CD14-positive monocyte (primary cell): ENCODE measurements around the gene PIEZO1. TPM values are rescaled to one million over a fixed set of nuclear protein-coding genes. Genes with fewer than 3 reads are reported as not detected.

Source experiments
- DNase-seq, 3 donors: peaks; one replicate each; pipeline ENCODE4 v3.0.0-alpha.2; 2011 to 2022
- H2AFZ ChIP-seq: 2 replicates; pipeline ENCODE4 v1.6.0; 2012; ENCODE audit warnings: mild to moderate bottlenecking, low read depth, low read length, inconsistent platforms; ENCODE audit not compliant: insufficient read depth, poor library complexity, severe bottlenecking
- H3K27ac ChIP-seq, 2 donors: 1 replicate in 1 of 2; 2 replicates in 1 of 2; pipeline ENCODE4 v1.5.1; 2012 to 2013; ENCODE audit warnings: low read length in 2 of 2, control low read depth in 1 of 2, inconsistent platforms in 1 of 2, low read depth in 1 of 2, mild to moderate bottlenecking in 1 of 2
- H3K27me3 ChIP-seq, 2 donors: one replicate each; pipeline versions ENCODE4 v1.6.0 to v1.6.1; 2011 to 2013; ENCODE audit warnings: low read length in 2 of 2; ENCODE audit not compliant: control insufficient read depth in 2 of 2, insufficient read depth in 2 of 2
- H3K36me3 ChIP-seq, 2 donors: replicated peaks in 1 of 2; 1 replicate in 1 of 2; 2 replicates in 1 of 2; pipeline versions ENCODE4 v1.5.1 to v1.6.1; 2012 to 2013; ENCODE audit warnings: low read length in 2 of 2, control low read depth in 1 of 2, inconsistent platforms in 1 of 2, mild to moderate bottlenecking in 1 of 2; ENCODE audit not compliant: insufficient read depth in 2 of 2, control insufficient read depth in 1 of 2
- H3K4me1 ChIP-seq, 2 donors: 1 replicate in 1 of 2; 2 replicates in 1 of 2; pipeline versions ENCODE4 v1.5.1 to v1.6.1; 2012 to 2013; ENCODE audit warnings: low read length in 2 of 2, control low read depth in 1 of 2, inconsistent platforms in 1 of 2, mild to moderate bottlenecking in 1 of 2, moderate library complexity in 1 of 2; ENCODE audit not compliant: insufficient read depth in 2 of 2, control insufficient read depth in 1 of 2
- H3K4me2 ChIP-seq: replicated peaks from 2 replicates; pipeline ENCODE3; 2012; ENCODE audit warnings: low read length, moderate library complexity, mild to moderate bottlenecking; ENCODE audit not compliant: poor library complexity, severe bottlenecking; ENCODE audit errors: extremely low read depth
- H3K4me3 ChIP-seq, 3 experiments: fragments of 200-600 bp in 1 of 3; sonication (generic) in 1 of 3; replicated peaks in 1 of 3; 1 replicate in 2 of 3; 2 replicates in 1 of 3; pipeline ENCODE4 v1.5.1; 2011 to 2013; ENCODE audit warnings: low read length in 3 of 3, mild to moderate bottlenecking in 3 of 3, control low read depth in 2 of 3, low read depth in 2 of 3, inconsistent platforms in 1 of 3, moderate library complexity in 1 of 3
- H3K79me2 ChIP-seq: 2 replicates; pipeline ENCODE4 v1.6.0; 2012; ENCODE audit warnings: mild to moderate bottlenecking, control low read depth, inconsistent platforms, low read length, moderate library complexity; ENCODE audit not compliant: insufficient read depth
- H3K9ac ChIP-seq: 2 replicates; pipeline ENCODE4 v1.6.0; 2017; ENCODE audit warnings: low read length, mild to moderate bottlenecking; ENCODE audit not compliant: insufficient read depth, poor library complexity, severe bottlenecking
- H3K9me3 ChIP-seq, 2 donors: replicated peaks in 1 of 2; 1 replicate in 1 of 2; 2 replicates in 1 of 2; pipeline versions ENCODE4 v1.5.1 to v1.6.1; 2012 to 2013; ENCODE audit warnings: low read length in 2 of 2, control low read depth in 1 of 2; ENCODE audit not compliant: control insufficient read depth in 1 of 2, insufficient read depth in 1 of 2
- H4K20me1 ChIP-seq: 2 replicates; pipeline ENCODE4 v1.6.0; 2012; ENCODE audit warnings: mild to moderate bottlenecking, low read length, control low read depth, moderate library complexity; ENCODE audit not compliant: insufficient read depth
- H3K27ac Mint-ChIP-seq, 7 donors: one replicate each; pipeline ENCODE4 v1.8.0; 2020; ENCODE audit warnings: mild to moderate bottlenecking in 7 of 7, mixed read lengths in 7 of 7, moderate library complexity in 6 of 7, inconsistent platforms in 2 of 7
- H3K27me3 Mint-ChIP-seq, 3 donors: one replicate each; pipeline ENCODE4 v1.8.0; 2021 to 2022; ENCODE audit warnings: low read depth in 3 of 3, mild to moderate bottlenecking in 3 of 3, mixed read lengths in 3 of 3, moderate library complexity in 3 of 3, inconsistent platforms in 1 of 3
- H3K36me3 Mint-ChIP-seq, 2 donors: one replicate each; pipeline ENCODE4 v1.8.0; 2020; ENCODE audit warnings: mixed read lengths in 2 of 2, inconsistent platforms in 1 of 2, mild to moderate bottlenecking in 1 of 2
- H3K4me1 Mint-ChIP-seq: one replicate; pipeline ENCODE4 v1.8.0; 2020; ENCODE audit warnings: mild to moderate bottlenecking, mixed read lengths
- H3K4me3 Mint-ChIP-seq, 2 donors: one replicate each; pipeline ENCODE4 v1.8.0; 2020; ENCODE audit warnings: mild to moderate bottlenecking in 2 of 2, mixed read lengths in 2 of 2, moderate library complexity in 1 of 2
- H3K9me3 Mint-ChIP-seq, 7 donors: one replicate each; pipeline ENCODE4 v1.8.0; 2020 to 2022; ENCODE audit warnings: mixed read lengths in 7 of 7, mild to moderate bottlenecking in 6 of 7, moderate library complexity in 6 of 7, inconsistent platforms in 2 of 7
- CTCF ChIP-seq: fragments of 200-600 bp; IDR thresholded peaks from one replicate; pipeline ENCODE4 v1.8.0; 2022; ENCODE audit warnings: antibody characterized with exemption, mild to moderate bottlenecking
- WGBS: methylation state at CpG from one replicate; pipeline ENCODE4 v1.1.5; 2013; ENCODE audit warnings: missing lambda C conversion rate; ENCODE audit not compliant: insufficient coverage; 5-methylcytosine and 5-hydroxymethylcytosine counted together
- intact Hi-C, 2 donors: fragments of 100-400 bp; cut with micrococcal nuclease; formaldehyde crosslinking; loops; one replicate each; pipeline versions ENCODE4 v1.15.0 to v1.15.1; 2023
- polyA plus RNA-seq, 3 donors: library from polyadenylated mRNA; depleted of rRNA in 1 of 3; unstranded in 2 of 3; stranded (reverse) in 1 of 3; fragments of 300-500 nt in 2 of 3; fragments of >200 nt in 1 of 3; fragmentation: Illumina TruSeq in 2 of 3; gene quantifications; 1 replicate in 2 of 3; 2 replicates in 1 of 3; pipeline ENCODE4 v1.2.3, GENCODE V29; 2012 to 2021

PIEZO1 gene
- polyA plus RNA-seq, 3 donors, result 10.2 to 405 (median 15.0) TPM

GRCh38 chr16:88678224-88678979 is 106.6 kb downstream of the PIEZO1 start:
- Histone ChIP-seq H4K20me1 (peaks cover 7% of the 10 kb centered on the region), H3K4me3 (no peak overlapping the region), H3K9ac (no peak overlapping the region), H3K36me3 (peaks cover 38% of the 10 kb centered on the region in 2 donors), H3K27me3 (no peaks in the 10 kb centered on the region), H2AFZ (no peak overlapping the region), H3K4me2 (no peak overlapping the region), H3K4me1 (peaks cover 34 to 38% of the 10 kb centered on the region in 2 donors), H3K9me3 (no peaks in the 10 kb centered on the region), H3K79me2 (peaks cover 4% of the 10 kb centered on the region), H3K27ac (no peak overlapping the region)
- Mint-ChIP-seq H3K36me3 (peaks cover 35 to 62% of the 10 kb centered on the region in 2 donors), H3K27me3 (no peaks in the 10 kb centered on the region), H3K27ac (no peak overlapping the region), H3K4me1 (peaks cover 31% of the 10 kb centered on the region), H3K4me3 (no peak overlapping the region), H3K9me3 (no peaks in the 10 kb centered on the region)
- intact Hi-C loops, result loop anchor here in 1 of 2 donors (2.0 kb wide), 1 partner anchor 14 kb away; no protein-coding TSS in a partner anchor
- DNase-seq, result no peak
- WGBS, result 96% methylated on average over 30 of the region's 32 CpGs
- no peak for TF ChIP-seq CTCF

- DNase-seq, result no peak
- no peak for TF ChIP-seq CTCF
- Histone ChIP-seq H3K36me3 (peaks cover 38% of the 10 kb centered on the region in 2 donors), H3K9me3 (no peaks in the 10 kb centered on the region), H3K27me3 (no peaks in the 10 kb centered on the region), H3K4me1 (peaks cover 29 to 31% of the 10 kb centered on the region in 2 donors), H3K79me2 (peaks cover 4% of the 10 kb centered on the region), H3K9ac (no peak overlapping the region), H4K20me1 (peaks cover 7% of the 10 kb centered on the region), H2AFZ (no peak overlapping the region), H3K4me2 (no peak overlapping the region), H3K27ac (no peak overlapping the region), H3K4me3 (no peak overlapping the region)
- peaks cover 27% of the 10 kb centered on the region for H3K4me1 Mint-ChIP-seq
- H3K4me3 Mint-ChIP-seq, result no peak overlapping the region
- no peaks in the 10 kb centered on the region for H3K27me3 Mint-ChIP-seq
- no peak overlapping the region for H3K27ac Mint-ChIP-seq
- intact Hi-C loops, result loop anchor here in 1 of 2 donors (2.0 kb wide), 1 partner anchor 13 kb away; no protein-coding TSS in a partner anchor
- H3K36me3 Mint-ChIP-seq, result peaks cover 35 to 62% of the 10 kb centered on the region in 2 donors
- 78% methylated on average over 9 of the region's 13 CpGs for WGBS
- H3K9me3 Mint-ChIP-seq, result no peaks in the 10 kb centered on the region
Observed at GRCh38 chr16:88677721-88678120, 107.3 kb downstream of the PIEZO1 start.
